Measurements from ENCODE around the gene ZNF845.

GRCh38 chr19:53381376-53381775, 47.8 kb downstream of the ZNF845 start:
- TF ChIP-seq, protein P1, sequence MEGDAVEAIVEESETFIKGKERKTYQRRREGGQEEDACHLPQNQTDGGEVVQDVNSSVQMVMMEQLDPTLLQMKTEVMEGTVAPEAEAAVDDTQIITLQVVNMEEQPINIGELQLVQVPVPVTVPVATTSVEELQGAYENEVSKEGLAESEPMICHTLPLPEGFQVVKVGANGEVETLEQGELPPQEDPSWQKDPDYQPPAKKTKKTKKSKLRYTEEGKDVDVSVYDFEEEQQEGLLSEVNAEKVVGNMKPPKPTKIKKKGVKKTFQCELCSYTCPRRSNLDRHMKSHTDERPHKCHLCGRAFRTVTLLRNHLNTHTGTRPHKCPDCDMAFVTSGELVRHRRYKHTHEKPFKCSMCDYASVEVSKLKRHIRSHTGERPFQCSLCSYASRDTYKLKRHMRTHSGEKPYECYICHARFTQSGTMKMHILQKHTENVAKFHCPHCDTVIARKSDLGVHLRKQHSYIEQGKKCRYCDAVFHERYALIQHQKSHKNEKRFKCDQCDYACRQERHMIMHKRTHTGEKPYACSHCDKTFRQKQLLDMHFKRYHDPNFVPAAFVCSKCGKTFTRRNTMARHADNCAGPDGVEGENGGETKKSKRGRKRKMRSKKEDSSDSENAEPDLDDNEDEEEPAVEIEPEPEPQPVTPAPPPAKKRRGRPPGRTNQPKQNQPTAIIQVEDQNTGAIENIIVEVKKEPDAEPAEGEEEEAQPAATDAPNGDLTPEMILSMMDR (IDR thresholded peaks at IDR 0.05; ENCODE audit: low read depth, low read length): no peak
- TF ChIP-seq EZH2phosphoT487 (IDR thresholded peaks at IDR 0.05; ENCODE audit: low read depth): no peak
